Testis (tissue), 2 donors: ENCODE measurements around the gene PHLPP2.

Experiments
- POLR2A ChIP-seq: fragments of 450-650 bp; IDR thresholded peaks from one replicate; pipeline ENCODE4 v1.6.1; 2017; ENCODE audit warnings: antibody characterized with exemption, mild to moderate bottlenecking, moderate library complexity
- TF ChIP-seq, protein P1 (sequence below), 3 experiments: fragments of 450-650 bp in 2 of 3; fragments of 200-600 bp in 1 of 3; sonication (generic) in 1 of 3; IDR thresholded peaks; one replicate each; pipeline ENCODE4 v1.5.1; 2016 to 2019; ENCODE audit warnings: antibody characterized with exemption in 3 of 3, mild to moderate bottlenecking in 2 of 3, moderate library complexity in 1 of 3

DNA sequence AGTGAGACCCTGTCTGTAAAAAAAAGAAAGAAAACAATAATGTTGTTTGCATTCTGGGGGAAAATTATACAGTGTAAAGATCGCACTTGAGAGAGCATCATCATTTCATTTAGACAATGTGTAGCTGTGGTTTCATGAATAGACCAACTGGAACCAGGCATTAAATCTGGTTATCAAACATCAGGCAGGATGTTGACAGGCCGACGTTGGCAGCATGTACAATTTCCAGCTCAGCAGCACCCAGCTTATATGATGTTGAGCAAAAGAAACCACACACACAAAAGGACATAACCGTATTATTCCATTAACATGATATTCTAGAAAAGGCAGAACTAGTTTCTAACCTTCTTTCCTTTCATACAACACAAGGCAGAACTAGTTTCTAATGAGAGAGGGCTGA is 92.7 kb downstream of the PHLPP2 start:
- TF ChIP-seq POLR2A, result no peak
- TF ChIP-seq, protein P1, sequence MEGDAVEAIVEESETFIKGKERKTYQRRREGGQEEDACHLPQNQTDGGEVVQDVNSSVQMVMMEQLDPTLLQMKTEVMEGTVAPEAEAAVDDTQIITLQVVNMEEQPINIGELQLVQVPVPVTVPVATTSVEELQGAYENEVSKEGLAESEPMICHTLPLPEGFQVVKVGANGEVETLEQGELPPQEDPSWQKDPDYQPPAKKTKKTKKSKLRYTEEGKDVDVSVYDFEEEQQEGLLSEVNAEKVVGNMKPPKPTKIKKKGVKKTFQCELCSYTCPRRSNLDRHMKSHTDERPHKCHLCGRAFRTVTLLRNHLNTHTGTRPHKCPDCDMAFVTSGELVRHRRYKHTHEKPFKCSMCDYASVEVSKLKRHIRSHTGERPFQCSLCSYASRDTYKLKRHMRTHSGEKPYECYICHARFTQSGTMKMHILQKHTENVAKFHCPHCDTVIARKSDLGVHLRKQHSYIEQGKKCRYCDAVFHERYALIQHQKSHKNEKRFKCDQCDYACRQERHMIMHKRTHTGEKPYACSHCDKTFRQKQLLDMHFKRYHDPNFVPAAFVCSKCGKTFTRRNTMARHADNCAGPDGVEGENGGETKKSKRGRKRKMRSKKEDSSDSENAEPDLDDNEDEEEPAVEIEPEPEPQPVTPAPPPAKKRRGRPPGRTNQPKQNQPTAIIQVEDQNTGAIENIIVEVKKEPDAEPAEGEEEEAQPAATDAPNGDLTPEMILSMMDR (IDR thresholded peaks at IDR 0.05), result no peak
